ENCODE measurements around the gene RICTOR. TPM values are rescaled to one million over a fixed set of nuclear protein-coding genes. Genes with fewer than 3 reads are reported as not detected.
A peak's percentile ranks its signal among the peaks of the same experiment; 100 is the strongest.

The RICTOR gene
- total RNA-seq, 1 experiment from 2014 or later, result 22.4 TPM

DNA sequence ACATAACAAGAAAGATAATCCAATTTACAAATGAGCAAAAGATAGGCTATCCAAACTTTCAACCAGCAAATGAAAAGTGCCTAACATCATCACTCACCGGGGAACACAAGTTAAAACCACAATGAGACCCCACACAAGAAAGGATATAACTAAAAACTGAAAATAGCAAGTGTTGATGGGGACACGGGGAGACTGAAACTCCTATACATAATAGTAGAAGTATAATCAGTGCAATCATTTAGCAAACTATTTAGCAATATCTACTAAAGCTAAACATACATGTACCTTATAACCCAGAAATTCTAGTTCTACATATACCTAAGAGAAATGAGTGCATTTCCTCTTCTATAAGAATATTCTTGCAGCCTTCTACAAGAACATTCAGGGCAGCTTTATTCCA is 72.5 kb downstream of the RICTOR start:
- no peak overlapping the region for H3K4me3 Mint-ChIP-seq
- no peak for DNase-seq (ENCODE audit: low spot score)
- no peak for ATAC-seq
- peaks cover 11% of the 10 kb centered on the region for H3K9me3 Mint-ChIP-seq
- peaks cover 15% of the 10 kb centered on the region for H3K36me3 Mint-ChIP-seq
- peaks cover 13% of the 10 kb centered on the region for H3K4me1 Mint-ChIP-seq
- H3K27ac Mint-ChIP-seq, result no peak overlapping the region
- TF ChIP-seq ATF1 (CRISPR knock-in tag; IDR thresholded peaks at IDR 0.05), result no peak
- ChIA-PET CTCF (no interaction called here), POLR2A (no interaction called here)
- no peaks in the 10 kb centered on the region for H3K27me3 Mint-ChIP-seq (ENCODE audit: low read depth)

DNA sequence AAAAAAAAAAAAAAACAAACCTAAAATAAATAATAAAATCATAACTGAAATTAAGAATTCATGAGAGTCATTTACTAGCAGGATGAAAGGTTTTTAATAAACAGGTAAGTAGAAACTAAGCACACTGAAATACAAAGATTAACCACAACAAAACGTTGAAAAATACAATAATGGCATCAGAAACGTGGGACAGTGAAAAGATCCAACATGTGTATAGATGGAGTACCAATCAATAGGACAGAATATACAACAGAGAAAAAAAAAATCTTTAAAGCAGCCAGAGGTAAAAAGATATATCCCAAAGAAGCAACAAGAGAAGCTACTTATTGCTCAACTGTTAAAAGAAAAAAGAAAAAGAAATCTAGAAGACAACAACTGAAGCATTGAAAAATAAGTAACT is 75.2 kb downstream of the RICTOR start:
- TF ChIP-seq ZNF121 (CRISPR knock-in tag; IDR thresholded peaks at IDR 0.05) (no peak), RELA (CRISPR knock-in tag; IDR thresholded peaks at IDR 0.05; ENCODE audit: borderline replicate concordance) (no peak), ZNF425 (CRISPR knock-in tag; conservative IDR thresholded peaks at IDR 0.05) (no peak), ZBTB21 (CRISPR knock-in tag; IDR thresholded peaks at IDR 0.05; ENCODE audit: borderline replicate concordance) (no peak), ZMAT4 (CRISPR knock-in tag; IDR thresholded peaks at IDR 0.05) (no peak), ZNF423 (CRISPR knock-in tag; IDR thresholded peaks at IDR 0.05) (no peak), PRRX2 (CRISPR knock-in tag; IDR thresholded peaks at IDR 0.05) (no peak)
- TF ChIP-seq, protein P1, sequence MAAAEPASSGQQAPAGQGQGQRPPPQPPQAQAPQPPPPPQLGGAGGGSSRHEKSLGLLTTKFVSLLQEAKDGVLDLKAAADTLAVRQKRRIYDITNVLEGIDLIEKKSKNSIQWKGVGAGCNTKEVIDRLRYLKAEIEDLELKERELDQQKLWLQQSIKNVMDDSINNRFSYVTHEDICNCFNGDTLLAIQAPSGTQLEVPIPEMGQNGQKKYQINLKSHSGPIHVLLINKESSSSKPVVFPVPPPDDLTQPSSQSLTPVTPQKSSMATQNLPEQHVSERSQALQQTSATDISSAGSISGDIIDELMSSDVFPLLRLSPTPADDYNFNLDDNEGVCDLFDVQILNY (CRISPR knock-in tag; IDR thresholded peaks at IDR 0.05), result no peak
- TF ChIP-seq, protein P2, sequence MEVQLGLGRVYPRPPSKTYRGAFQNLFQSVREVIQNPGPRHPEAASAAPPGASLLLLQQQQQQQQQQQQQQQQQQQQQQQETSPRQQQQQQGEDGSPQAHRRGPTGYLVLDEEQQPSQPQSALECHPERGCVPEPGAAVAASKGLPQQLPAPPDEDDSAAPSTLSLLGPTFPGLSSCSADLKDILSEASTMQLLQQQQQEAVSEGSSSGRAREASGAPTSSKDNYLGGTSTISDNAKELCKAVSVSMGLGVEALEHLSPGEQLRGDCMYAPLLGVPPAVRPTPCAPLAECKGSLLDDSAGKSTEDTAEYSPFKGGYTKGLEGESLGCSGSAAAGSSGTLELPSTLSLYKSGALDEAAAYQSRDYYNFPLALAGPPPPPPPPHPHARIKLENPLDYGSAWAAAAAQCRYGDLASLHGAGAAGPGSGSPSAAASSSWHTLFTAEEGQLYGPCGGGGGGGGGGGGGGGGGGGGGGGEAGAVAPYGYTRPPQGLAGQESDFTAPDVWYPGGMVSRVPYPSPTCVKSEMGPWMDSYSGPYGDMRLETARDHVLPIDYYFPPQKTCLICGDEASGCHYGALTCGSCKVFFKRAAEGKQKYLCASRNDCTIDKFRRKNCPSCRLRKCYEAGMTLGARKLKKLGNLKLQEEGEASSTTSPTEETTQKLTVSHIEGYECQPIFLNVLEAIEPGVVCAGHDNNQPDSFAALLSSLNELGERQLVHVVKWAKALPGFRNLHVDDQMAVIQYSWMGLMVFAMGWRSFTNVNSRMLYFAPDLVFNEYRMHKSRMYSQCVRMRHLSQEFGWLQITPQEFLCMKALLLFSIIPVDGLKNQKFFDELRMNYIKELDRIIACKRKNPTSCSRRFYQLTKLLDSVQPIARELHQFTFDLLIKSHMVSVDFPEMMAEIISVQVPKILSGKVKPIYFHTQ (CRISPR knock-in tag; IDR thresholded peaks at IDR 0.05), result no peak
- Mint-ChIP-seq H3K27ac (no peak overlapping the region), H3K9me3 (peaks cover 11% of the 10 kb centered on the region), H3K27me3 (ENCODE audit: low read depth) (no peaks in the 10 kb centered on the region), H3K36me3 (peaks cover 15% of the 10 kb centered on the region), H3K4me1 (0 out of 2 replicates have a peak, but pooled peaks cover 3% of the 10 kb centered on the region), H3K4me3 (no peak overlapping the region)
- ATAC-seq, result no peak
- ChIA-PET POLR2A (no interaction called here), CTCF (interaction anchor here (0.9 kb wide), 1 partner anchor 557 kb away, joined by 3 read pairs; no protein-coding TSS in a partner anchor)
- DNase-seq (ENCODE audit: low spot score), result no peak

- Mint-ChIP-seq H3K36me3 (peaks cover 15% of the 10 kb centered on the region), H3K9me3 (peaks cover 11% of the 10 kb centered on the region), H3K4me3 (no peak overlapping the region), H3K27me3 (ENCODE audit: low read depth) (no peaks in the 10 kb centered on the region), H3K27ac (peak overlapping the region; percentile 60), H3K4me1 (0 out of 2 replicates have a peak, but pooled peaks cover 3% of the 10 kb centered on the region)
- DNase-seq (ENCODE audit: low spot score) (no peak), ATAC-seq (no peak)
- ChIA-PET POLR2A (no interaction called here), CTCF (interaction anchor here (0.6 to 1.1 kb wide), 5 partner anchors 26 to 150 kb away, joined by 3 to 4 read pairs (median 3); no protein-coding TSS in a partner anchor)
- TF ChIP-seq RORB (CRISPR knock-in tag; IDR thresholded peaks at IDR 0.05) (no peak), ZNF219 (CRISPR knock-in tag; IDR thresholded peaks at IDR 0.05; ENCODE audit: borderline replicate concordance) (no peak), USF1 (CRISPR knock-in tag; IDR thresholded peaks at IDR 0.05) (no peak), OVOL2 (CRISPR knock-in tag; IDR thresholded peaks at IDR 0.05; ENCODE audit: borderline replicate concordance) (no peak), KAT7 (CRISPR knock-in tag; IDR thresholded peaks at IDR 0.05; ENCODE audit: borderline replicate concordance) (no peak), TCF7 (CRISPR knock-in tag; IDR thresholded peaks at IDR 0.05; ENCODE audit: low read depth) (no peak), EMX1 (CRISPR knock-in tag; IDR thresholded peaks at IDR 0.05) (no peak), GTF2I (CRISPR knock-in tag; conservative IDR thresholded peaks at IDR 0.05) (no peak), CBFB (CRISPR knock-in tag; IDR thresholded peaks at IDR 0.05; ENCODE audit: low read depth) (no peak), SMAD3 (CRISPR knock-in tag; IDR thresholded peaks at IDR 0.05; ENCODE audit: borderline replicate concordance) (no peak), ZNF425 (CRISPR knock-in tag; conservative IDR thresholded peaks at IDR 0.05) (no peak), IRF1 (CRISPR knock-in tag; IDR thresholded peaks at IDR 0.05) (no peak), TEAD4 (CRISPR knock-in tag; IDR thresholded peaks at IDR 0.05) (no peak)
- TF ChIP-seq, protein P1 (CRISPR knock-in tag; IDR thresholded peaks at IDR 0.05), result no peak
Observed at GRCh38 chr5:38997591-38997990, 76.6 kb downstream of the RICTOR start.
